GM10266 (cell line): ENCODE results near the gene CCDC12.

Experiments used
- DNase-seq: peaks from one replicate; pipeline ENCODE4 v3.0.0; 2012; ENCODE audit errors: extremely low spot score
- CTCF ChIP-seq: IDR thresholded peaks from 2 replicates; pipeline ENCODE4 v1.5.1; 2012; ENCODE audit warnings: mild to moderate bottlenecking, low read depth; ENCODE audit not compliant: control insufficient read depth, insufficient read depth; ENCODE audit errors: missing control alignments

CCDC12 gene

GRCh38 chr3:47002171-47003055, 25.9 kb upstream of the CCDC12 start:
- no peak for DNase-seq
- TF ChIP-seq CTCF = peak; percentile 18

- DNase-seq = no peak
- no peak for TF ChIP-seq CTCF
These were observed 25.2 kb upstream of the CCDC12 start for GRCh38 chr3:47001731-47002170.

DNA sequence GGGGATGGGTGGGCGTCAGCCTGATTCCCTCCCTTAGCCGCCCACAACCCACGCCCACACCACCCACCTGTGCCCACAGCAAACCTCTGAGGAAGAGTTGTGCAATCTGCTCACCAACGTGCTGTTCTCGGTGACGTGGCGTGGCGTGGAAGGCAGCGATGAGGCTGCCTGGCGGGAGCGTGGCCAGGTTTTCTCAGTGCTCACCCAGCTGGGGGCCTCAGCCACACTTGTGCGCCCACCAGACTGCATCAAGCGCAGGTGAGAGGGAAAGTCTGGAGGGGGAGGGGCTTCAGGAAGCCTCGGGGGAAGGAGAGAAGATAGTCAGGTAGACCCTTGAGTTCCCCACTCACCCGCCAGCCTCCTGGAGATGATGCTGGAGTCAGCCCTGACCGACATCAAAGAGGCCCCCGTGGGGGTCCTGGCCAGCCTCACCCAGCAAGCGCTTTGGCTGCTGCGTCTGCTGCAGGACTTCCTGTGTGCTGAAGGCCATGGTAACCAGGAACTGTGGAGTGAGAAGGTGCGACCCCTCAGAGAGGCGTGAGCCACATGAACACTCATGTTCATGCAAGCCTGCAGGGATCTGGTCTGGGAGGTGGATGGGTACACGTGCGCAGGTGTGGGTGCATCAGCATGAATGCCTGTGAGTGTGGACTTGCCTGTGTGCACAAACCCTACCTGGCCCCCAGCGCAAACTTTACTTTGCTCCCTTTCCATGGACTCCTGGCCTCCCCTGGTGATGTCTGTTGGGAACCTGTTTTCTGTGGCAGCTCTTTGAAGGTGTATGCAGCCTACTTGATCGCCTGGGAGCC, 24.6 kb upstream of the CCDC12 start:
- no peak for TF ChIP-seq CTCF
- no peak for DNase-seq

GRCh38 chr3:47000198-47000815, 23.8 kb upstream of the CCDC12 start:
- no peak for DNase-seq
- TF ChIP-seq CTCF = no peak

DNA sequence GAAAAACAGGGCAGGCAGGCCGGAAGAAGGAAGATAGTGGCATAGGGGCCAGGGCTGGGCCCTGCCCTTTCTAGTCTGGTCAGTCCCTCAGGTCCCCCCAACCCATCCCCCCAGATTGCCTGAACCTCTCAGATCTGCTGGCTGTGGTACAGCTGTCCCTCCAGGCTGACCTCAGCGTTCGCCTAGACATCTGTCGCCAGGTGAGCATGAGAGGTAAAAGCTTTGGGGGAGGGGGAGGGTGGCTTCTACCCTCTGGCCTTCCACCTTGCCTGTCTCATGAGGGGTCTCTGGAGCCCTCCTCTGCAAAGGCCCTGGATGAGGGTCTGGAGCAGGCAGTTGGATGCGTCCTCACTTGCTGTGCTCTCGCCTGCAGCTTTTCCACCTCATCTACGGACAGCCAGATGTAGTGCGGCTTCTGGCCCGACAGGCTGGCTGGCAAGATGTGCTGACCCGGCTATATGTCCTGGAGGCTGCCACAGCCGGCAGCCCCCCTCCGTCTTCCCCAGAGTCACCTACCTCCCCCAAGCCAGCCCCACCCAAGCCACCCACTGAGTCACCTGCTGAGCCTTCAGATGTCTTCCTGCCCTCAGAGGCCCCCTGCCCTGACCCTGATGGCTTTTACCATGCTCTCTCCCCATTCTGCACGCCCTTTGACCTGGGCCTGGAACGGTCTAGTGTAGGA, 23.1 kb upstream of the CCDC12 start:
- DNase-seq = no peak

More for the DNA sequence above, 23.1 kb upstream of the CCDC12 start:
- TF ChIP-seq CTCF = no peak
